HG02938 (cell line): ENCODE data around the gene FIBP.
A peak's percentile ranks its signal among the peaks of the same experiment; 100 is the strongest.

Source experiments
- ATAC-seq: cut with Tn5 transposase; IDR thresholded peaks from one replicate; pipeline ENCODE4 v1.9.1; 2021; ENCODE audit warnings: mild to moderate bottlenecking, moderate library complexity; ENCODE audit not compliant: unreplicated experiment

The FIBP gene

GRCh38 chr11:65860278-65861164, 27.8 kb downstream of the FIBP start, which contains the start of gene MUS81:
MUS81 (plus strand) TSS chr11:65860433; CDS start chr11:65860754, 321 bp downstream.
- ATAC-seq, result peak; percentile 18

- peak; percentile 0 for ATAC-seq
Measured at GRCh38 chr11:65859812-65860277, 28.4 kb downstream of the FIBP start.

- ATAC-seq, result peak; percentile 50
Measured at GRCh38 chr11:65859095-65859811, 29.0 kb downstream of the FIBP start.

GRCh38 chr11:65858681-65859087, 29.6 kb downstream of the FIBP start:
- ATAC-seq, result no peak

- ATAC-seq, result peak; percentile 42
Measured at GRCh38 chr11:65857853-65858680, 30.2 kb downstream of the FIBP start, which contains the start of gene CFL1. CFL1 (minus strand) TSS chr11:65858180; CDS start chr11:65858099, 81 bp downstream.

GRCh38 chr11:65857500-65857852, 30.8 kb downstream of the FIBP start:
- ATAC-seq, result peak; percentile 5

- ATAC-seq, result peak; percentile 18
Measured at GRCh38 chr11:65856689-65857499, 31.4 kb downstream of the FIBP start.

- no peak for ATAC-seq
Measured at GRCh38 chr11:65855927-65856363, 32.3 kb downstream of the FIBP start.

- no peak for ATAC-seq
Measured at GRCh38 chr11:65854852-65855837, 33.1 kb downstream of the FIBP start.

GRCh38 chr11:65854161-65854592, 34.1 kb downstream of the FIBP start:
- no peak for ATAC-seq

GRCh38 chr11:65853246-65853979, 34.9 kb downstream of the FIBP start:
- no peak for ATAC-seq

GRCh38 chr11:65852508-65853245, 35.6 kb downstream of the FIBP start:
- ATAC-seq, result no peak

- ATAC-seq, result no peak
Measured at GRCh38 chr11:65851811-65852507, 36.3 kb downstream of the FIBP start.

GRCh38 chr11:65851083-65851579, 37.1 kb downstream of the FIBP start:
- no peak for ATAC-seq

- no peak for ATAC-seq
Measured at GRCh38 chr11:65850217-65851082, 37.8 kb downstream of the FIBP start.
